NOMO-1 treated with DMSO at 0.1 percent for 48 hours (cell line): ENCODE results near the gene PRDX4.
"Not testable (repeated sequence)": the region's sequence is repeated elsewhere in the genome, so short reads cannot be mapped to it uniquely, and the experiment has no call there.

Experiments
- DNase-seq: peaks from one replicate; lab custom pipeline; 2025; ENCODE audit not compliant: unreplicated experiment; lab: John Stamatoyannopoulos, UW

Gene PRDX4

DNA sequence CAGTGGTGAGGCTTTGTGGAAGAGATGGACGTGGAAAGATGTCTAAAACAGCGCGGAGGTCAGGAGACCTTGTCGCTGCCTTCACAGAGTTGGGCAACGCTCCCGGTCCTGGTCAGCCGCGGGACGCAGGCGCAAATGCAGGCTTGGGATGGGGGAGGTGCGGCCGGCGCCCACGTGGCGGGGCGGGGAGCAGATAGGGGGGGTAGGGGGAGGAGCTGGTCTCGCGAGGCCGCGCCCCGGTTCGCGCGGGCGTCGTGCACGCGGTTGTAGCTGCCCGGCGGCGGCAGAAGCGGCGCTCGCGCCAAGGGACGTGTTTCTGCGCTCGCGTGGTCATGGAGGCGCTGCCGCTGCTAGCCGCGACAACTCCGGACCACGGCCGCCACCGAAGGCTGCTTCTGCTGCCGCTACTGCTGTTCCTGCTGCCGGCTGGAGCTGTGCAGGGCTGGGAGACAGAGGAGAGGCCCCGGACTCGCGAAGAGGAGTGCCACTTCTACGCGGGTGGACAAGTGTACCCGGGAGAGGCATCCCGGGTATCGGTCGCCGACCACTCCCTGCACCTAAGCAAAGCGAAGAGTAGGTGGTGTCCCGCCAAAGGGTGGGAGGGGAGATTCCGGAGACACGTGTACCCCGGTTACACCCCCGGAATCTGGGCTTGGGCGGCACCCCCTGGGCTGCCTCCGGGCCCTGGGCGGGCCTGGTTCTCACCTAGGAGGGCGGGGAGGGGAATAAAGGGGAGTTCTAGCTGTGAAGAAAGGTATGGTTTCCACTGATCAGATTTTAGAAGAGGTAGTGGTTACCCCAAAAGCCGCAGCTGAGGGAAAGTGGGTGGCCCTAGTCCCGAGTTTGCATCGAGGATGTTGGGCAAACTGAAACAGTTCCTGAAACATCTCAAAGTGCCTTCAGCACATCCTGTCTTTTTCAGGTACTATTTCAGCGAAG is at the start of gene PRDX4:
PRDX4 (plus strand) TSS at position 255 of the 939 bp plus-strand sequence; CDS start at position 333, 78 bp downstream.
- peak; percentile 76 for DNase-seq

DNA sequence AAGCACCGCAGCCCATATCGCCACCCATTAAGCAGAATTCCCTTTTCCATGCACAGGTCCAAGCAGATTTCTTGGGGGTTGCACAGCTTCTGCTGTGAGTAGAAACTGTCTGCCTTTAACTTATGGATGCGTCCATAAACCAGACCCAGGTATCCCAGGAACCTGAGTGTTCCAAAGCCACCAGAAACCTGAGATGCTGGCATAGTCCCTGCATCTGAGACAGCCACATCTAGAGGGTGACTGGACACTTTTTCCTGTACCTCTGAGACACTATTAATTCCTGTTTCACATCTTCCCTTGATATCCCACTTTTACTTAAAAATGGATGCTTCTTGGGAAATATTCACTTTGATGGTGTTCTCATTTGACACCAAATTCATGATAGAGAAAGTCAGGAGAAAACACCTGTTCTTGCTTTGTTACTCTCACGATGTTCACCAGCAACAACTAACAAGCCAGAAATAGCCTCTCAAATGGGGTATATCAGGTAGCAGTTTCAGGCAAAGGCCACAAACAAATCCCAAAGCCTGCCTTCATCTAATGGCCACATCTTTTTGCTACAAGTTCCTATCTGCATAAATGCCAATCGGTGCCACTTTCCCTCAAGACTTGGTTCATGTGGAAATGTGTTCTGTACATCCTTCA is 45.5 kb upstream of the PRDX4 start:
- DNase-seq = no peak

DNA sequence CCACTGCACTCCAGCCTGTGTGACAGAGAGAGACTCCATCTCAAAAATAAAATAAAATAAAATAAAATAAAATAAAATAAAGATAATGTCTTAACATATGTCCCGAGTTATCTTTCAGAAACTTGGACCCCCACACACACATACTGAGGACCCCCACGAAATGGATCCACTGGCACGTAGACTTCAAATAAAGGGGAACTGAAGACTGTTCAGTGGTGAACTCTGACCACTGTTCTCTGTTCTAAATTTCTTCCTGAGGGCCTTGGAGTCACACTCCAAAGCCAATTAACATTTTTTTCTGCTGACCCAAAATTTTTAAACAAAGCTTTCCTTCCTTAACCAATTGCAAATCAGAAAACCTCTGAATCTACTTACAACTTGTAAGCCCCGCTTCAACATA is 43.5 kb upstream of the PRDX4 start:
- no peak for DNase-seq

- no peak for DNase-seq
These were observed 40.6 kb upstream of the PRDX4 start for GRCh38 chrX:23626651-23627050.

DNA sequence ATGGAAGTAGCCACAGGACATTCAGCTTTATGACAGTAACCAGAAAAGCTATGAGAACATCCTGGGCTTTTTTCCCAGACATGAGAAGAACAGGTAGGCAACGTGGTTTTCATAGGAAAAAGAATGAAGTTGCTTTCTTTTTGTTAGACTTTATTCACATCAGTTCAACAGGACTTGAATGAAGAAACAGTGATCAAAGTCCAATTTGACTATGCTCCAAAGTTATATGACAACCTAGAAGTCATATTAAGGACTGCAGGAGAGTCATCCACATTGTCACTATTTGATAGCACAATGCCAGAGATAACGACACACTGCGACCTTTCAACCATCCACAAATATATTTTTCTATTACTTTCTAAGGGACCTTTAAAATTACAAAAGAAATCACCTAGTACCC is 39.2 kb upstream of the PRDX4 start:
- DNase-seq = no peak

DNA sequence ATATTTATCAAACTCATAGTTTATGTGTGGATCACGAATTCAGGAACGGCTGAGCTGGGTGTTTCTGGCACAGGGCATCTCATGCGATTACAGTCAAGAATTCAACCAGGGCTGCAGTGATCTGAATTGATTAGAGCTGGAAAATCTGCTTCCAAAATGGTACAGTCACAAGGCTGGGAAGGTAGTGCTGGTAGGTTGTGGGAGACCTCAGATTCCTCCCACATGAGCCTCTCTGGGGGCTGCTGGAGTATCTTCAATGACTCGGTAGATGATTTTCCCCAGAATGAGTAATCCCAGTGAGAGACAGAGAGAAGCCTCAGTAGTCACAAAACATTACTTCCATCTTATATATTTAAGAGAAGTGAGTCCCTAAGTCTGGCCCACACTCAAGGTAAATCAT is 36.2 kb upstream of the PRDX4 start:
- DNase-seq = no peak

DNA sequence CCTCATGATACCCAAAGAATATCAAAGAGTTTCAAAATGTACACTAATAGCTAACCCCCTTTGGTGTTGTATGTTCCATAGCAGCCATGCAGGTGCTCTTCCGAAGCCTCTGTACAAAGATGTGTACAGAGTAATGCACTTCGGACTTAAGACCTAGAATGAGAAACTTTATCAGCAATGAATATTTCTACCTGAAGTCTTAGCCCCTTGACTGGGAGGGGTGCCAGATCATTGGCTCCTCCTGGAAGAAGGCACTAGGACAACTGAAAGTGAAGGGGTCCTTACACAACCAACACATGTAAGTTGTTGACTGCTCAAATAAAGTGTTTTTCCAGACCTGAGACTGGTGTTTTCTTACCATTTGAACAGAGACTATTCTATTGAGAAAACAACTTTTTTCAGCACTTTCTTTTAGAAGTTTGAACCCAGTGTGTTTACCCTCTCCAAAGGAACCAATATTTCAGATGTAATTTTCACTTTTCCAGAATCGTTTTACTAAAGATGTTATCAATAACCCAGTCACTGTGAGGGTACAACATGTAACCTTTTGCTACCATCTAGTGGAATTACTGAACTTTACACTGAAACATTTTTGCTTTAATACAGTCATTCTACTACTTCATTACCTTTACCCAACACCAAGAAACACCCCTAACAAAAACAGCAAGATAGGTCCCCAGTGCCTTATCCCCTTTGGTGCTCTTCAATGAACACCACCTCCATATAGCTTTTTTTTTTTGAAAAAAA is 33.3 kb upstream of the PRDX4 start:
- DNase-seq = no peak

GRCh38 chrX:23637187-23637586 is 30.1 kb upstream of the PRDX4 start:
- DNase-seq = no peak

- DNase-seq = no peak
These were observed 24.3 kb upstream of the PRDX4 start for GRCh38 chrX:23643020-23643419.

DNA sequence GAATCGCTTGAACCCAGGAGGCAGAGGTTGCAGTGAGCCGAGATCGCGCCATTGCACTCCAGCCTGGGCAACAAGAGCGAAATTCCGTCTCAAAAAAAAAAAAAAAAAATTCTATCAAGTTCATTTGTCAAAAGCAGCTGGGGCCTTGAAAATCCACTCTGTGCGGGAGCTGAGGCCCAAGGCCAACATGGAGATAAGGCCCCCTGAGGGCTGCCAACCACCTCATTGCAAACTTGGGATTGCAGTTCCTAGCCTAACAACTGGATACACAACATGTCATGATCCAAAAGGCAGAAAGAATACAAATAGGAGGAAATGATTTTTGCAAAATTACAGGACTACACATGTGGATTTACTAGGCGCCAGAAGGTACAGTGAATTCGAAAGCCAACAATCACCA is 22.5 kb upstream of the PRDX4 start:
- DNase-seq = no peak

DNA sequence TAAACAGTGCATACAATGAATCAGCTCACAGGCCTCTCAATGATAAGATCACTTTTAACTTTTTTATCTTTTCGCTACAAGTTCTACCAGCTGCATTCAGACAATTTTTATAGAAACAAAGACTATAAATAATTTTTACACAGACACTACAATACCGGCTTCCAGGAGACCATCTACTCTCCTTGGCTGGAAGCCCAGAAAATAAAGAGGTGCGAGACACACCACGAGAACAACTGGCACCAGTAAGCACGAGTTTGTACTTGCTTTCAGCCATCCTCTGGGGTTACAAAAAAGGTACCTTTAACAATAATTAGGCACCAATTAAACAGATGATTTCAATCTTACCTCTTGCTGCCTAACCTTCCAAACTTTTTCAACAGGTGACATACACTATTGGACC is 11.2 kb upstream of the PRDX4 start:
- DNase-seq = no peak

- DNase-seq = no peak
These were observed 10.6 kb upstream of the PRDX4 start for GRCh38 chrX:23656684-23657083.

GRCh38 chrX:23659339-23659738 is 8.0 kb upstream of the PRDX4 start:
- DNase-seq = no peak

DNA sequence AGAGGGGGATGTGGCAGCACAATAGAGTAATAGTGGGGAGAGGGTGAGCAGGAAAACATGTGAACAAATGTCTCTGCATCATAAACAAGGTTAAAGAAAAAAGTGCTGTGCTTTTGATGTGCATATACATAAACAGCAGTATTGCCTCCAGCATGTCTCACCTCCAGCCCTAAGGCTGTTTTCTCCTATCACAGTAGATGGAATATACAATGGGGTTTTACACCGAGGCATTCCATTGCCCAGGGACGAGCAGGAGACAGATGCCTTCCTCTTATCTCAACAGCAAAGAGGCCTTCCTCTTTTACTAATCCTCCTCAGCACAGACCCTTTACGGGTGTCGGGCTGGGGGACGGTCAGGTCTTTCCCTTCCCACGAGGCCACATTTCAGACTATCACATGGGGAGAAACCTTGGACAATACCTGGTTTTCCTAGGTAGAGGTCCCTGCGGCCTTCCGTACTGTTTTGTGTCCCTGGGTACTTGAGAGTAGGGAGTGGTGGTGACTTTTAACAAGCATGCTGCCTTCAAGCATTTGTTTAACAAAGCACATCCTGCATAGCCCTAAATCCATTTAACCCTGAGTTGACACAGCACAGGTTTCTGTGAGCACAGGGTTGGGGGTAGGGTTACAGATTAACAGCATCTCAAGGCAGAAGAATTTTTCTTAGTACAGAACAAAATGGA is 7.1 kb upstream of the PRDX4 start:
- not testable (repeated sequence) for DNase-seq

DNA sequence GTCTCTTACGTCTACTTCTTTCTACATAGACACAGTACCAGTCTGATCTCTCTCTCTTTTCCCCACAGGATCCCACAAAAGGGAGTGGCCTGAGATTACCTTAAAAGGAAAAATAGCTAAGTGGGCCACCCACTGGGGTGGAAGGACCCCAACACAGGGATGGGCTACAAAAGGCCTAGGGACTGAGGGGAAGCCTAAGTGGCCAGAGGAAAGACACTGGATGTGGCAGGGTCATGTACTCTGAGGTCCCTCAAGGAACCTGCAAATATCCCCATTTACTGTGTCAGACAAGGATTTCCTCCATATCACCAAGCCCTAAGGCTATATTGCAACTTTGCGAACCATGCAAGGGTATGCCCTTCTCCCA is 6.5 kb upstream of the PRDX4 start:
- no peak for DNase-seq

DNA sequence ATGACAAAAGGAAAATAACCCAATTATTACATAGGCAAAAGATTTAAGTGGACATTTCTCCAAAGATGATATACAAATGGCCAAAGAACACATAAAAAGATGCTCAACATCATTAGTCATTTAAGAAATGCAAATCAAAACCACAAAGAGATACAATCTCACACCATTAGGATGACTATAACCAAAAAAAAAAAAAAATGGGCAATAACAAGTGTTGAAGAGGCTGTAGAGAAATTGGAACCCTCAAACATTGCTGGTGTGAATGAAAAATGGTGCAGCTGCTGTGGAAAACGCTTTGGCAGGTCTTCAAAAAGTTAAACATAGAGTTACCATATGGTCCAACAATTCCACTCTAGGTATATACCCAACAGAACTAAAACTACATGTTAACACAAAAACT is 5.6 kb upstream of the PRDX4 start:
- DNase-seq = no peak

DNA sequence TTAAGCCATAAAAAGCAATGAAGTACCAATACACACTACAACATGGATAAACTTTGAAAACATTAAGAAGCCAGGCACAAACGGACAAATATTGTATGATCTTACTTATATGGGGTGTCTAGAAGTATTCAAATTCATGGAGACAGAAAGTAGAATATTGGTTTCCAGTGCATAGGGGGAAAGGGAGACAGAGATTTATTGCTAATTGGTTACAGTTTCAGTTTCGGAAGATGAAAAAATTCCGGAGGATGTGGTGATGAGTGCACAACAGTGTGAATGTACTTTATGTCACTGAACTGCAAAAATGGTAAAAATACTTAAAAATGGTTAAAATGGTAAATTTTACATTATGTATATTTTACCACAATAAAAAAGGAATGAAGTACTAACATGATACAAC is 5.1 kb upstream of the PRDX4 start:
- DNase-seq = no peak

DNA sequence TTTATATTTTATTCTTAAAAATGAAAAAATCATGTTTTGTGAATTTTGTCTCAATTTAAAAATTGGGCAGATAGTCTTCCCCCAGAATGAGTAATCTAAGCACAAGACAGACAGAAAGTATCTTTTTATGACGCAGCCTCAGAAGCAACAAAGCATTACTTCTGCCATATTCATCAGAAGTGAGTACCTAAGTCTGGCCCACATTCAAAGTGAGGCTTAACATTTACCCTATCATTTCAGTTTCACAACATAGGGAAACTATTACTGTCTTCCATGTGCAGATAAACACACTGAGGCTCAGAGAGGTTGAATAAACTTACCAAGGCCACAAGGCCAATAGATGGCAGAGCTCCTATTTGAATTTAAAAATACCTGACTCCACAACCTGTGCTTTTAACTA is 4.4 kb upstream of the PRDX4 start:
- DNase-seq = no peak

DNA sequence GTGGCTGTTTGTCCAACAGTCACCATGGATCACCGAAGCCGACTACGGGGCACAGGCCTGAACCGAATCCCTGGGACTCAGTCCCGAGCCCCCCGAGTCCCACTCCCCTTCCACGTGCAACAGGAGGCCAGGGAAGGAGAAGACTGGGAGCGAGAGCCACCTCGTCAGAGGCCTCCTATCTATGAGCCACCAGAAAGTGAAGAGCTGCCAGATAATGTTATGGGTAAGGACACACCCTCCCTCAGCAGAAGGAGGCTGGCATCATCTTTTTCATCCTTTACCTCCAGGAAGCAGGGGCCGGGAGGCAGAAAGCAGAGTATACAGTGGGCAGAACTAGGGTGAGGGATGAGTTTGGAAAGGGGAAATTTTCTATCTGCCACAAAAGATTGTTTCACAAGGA is 2.8 kb upstream of the PRDX4 start:
- no peak for DNase-seq

DNA sequence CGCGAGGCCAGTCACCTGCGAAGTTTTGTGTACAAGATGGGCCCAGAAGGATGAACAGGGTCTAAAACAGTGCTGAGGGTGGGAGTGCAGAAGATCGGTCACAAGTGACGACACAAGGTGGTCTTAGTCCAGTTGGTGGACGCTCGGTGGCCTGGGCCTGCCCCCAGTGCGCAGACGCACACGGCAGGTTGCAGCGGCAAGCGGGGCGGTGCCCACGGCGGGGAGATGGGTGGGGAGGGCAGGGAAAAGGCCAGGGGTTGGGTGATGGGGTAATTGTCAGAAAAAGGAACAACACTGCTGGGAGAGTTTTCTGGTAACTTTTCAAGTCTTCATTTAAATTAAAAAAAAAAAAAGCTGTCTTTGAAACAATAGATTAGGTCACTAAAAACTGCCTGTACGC is 1.0 kb upstream of the PRDX4 start:
- DNase-seq = no peak

DNA sequence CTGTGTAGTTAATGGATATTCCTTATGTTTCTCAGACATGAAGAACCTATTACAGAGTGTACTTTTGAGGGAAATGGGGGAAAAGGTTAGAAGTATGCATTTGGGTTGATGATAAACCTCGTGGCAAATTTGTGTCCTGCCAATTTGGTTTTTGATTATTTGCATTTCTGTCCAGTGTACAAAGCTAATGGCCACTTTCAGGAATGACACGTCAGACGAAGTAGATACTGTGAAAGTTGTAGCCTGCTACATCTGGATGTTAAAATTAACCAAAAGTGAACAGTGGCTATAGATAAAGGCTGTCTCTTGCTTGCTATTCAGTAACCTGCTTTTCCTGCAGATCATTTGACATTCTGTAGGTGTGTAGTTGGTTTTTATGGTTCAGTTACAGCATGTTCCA is 1.0 kb downstream of the PRDX4 start:
- DNase-seq = no peak
